Astrocyte of the cerebellum (primary cell): ENCODE measurements around the gene KCNC1.

Experiments used
- DNase-seq: peaks from one replicate; pipeline ENCODE4 v3.0.0-alpha.2; 2011; ENCODE audit warnings: low read depth
- H3K4me3 ChIP-seq: 2 replicates; pipeline ENCODE4 v1.5.1; 2011; ENCODE audit warnings: mild to moderate bottlenecking, low read depth, low read length, moderate library complexity
- CTCF ChIP-seq: IDR thresholded peaks from 2 replicates; pipeline ENCODE4 v1.5.1; 2012; ENCODE audit warnings: low read length, low read depth, moderate library complexity, mild to moderate bottlenecking; ENCODE audit errors: missing control alignments
- in situ Hi-C: cut with HindIII; loops from 2 replicates; pipeline ENCODE4 v1.10.0; 2017; ENCODE audit warnings: low sequenced_read_pairs

Gene KCNC1

GRCh38 chr11:17810041-17810440 is 75.5 kb downstream of the KCNC1 start:
- H3K4me3 ChIP-seq: no peak overlapping the region
- in situ Hi-C loops: no loop called here
- DNase-seq: no peak
- no peak for TF ChIP-seq CTCF

GRCh38 chr11:17810746-17811145 is 76.2 kb downstream of the KCNC1 start:
- H3K4me3 ChIP-seq: no peak overlapping the region
- peak; percentile 34 for DNase-seq
- in situ Hi-C loops: no loop called here
- no peak for TF ChIP-seq CTCF

- in situ Hi-C loops: no loop called here
- no peak for DNase-seq
- H3K4me3 ChIP-seq: no peak overlapping the region
- TF ChIP-seq CTCF: no peak
Observed at GRCh38 chr11:17811352-17811751, 76.8 kb downstream of the KCNC1 start.

- no peak overlapping the region for H3K4me3 ChIP-seq
- in situ Hi-C loops: no loop called here
- no peak for DNase-seq
- no peak for TF ChIP-seq CTCF
Observed at GRCh38 chr11:17812091-17812864, 77.7 kb downstream of the KCNC1 start.

- no peak for TF ChIP-seq CTCF
- no peak for DNase-seq
- no peak overlapping the region for H3K4me3 ChIP-seq
- in situ Hi-C loops: no loop called here
Observed at GRCh38 chr11:17812865-17813187, 78.2 kb downstream of the KCNC1 start.

GRCh38 chr11:17813391-17814059 is 78.9 kb downstream of the KCNC1 start:
- in situ Hi-C loops: no loop called here
- H3K4me3 ChIP-seq: no peak overlapping the region
- TF ChIP-seq CTCF: no peak
- DNase-seq: peak; percentile 64
